ENCODE data around the gene ARFIP1.
"Not testable (repeated sequence)": the region's sequence is repeated elsewhere in the genome, so short reads cannot be mapped to it uniquely, and the experiment has no call there.

ARFIP1 gene, protein sequence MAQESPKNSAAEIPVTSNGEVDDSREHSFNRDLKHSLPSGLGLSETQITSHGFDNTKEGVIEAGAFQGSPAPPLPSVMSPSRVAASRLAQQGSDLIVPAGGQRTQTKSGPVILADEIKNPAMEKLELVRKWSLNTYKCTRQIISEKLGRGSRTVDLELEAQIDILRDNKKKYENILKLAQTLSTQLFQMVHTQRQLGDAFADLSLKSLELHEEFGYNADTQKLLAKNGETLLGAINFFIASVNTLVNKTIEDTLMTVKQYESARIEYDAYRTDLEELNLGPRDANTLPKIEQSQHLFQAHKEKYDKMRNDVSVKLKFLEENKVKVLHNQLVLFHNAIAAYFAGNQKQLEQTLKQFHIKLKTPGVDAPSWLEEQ

DNA sequence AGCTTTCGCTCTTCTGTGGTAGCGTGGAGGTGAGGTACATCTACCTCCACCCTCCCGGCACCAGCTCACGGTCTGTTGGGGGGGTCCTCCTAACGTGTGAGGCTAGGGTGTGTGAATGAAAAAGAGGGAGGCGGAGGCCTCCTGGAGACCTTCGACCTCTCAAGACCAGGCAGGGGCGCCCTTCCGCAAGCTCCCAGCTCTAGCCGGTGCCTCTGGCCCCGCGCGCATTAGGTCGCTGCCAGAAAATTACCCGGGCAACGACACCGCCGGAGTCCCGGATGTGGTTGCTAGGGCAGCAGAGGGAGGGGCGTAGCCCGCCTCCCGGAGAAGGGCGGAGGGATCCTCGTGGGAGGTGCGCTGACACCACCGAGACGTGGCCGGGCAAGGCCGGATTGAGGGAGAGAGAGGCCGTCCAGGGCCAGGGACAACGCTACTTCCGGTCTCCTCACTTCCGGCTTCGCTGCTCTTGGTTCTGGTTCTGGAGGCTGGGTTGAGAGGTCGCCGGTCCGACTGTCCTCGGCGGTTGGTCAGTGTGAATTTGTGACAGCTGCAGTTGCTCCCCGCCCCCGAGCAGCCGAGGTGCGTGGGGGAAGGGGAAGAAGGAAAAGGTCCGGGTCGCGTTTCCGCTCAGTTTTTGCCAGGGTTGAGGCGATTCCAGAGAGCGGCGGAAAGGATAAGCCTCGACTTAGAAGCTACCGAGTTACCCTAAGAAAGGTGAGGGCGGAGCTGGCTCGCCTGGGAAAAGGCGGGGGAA, at the start of gene ARFIP1, which contains the start of gene TIGD4:
Gene ARFIP1 (plus strand): TSS at position 442 of the 754 bp plus-strand sequence. CDS start 49,680 bp downstream, outside the sequence.
Gene TIGD4 (minus strand): TSS at position 218 of the 754 bp plus-strand sequence. CDS start 8,726 bp downstream, outside the sequence.
- peak; percentile 81 to 91 for DNase-seq (ENCODE audit: low read depth in 2 of 2, low spot score in 1 of 2)

DNA sequence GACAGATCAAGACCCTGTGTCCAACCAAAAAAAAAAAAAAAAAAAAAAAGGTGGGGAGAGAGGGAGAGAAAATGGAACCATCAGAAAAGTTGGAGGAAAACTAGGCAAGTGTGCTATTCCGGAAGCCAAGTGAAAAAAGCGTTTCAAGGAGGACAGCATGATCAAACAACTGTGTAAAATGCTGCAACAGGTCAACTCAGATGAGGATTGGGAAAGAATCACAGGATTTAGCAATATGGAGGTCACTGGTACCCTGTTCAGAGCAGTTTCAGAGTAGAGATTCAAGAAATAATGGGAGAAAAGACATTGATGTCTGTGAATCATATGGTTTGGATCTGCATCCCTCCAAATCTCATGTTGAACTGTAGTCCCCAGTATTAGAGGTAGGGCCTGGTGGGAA, 47.8 kb upstream of the ARFIP1 start:
- DNase-seq (ENCODE audit: low read depth in 2 of 2, low spot score in 1 of 2), result no peak

DNA sequence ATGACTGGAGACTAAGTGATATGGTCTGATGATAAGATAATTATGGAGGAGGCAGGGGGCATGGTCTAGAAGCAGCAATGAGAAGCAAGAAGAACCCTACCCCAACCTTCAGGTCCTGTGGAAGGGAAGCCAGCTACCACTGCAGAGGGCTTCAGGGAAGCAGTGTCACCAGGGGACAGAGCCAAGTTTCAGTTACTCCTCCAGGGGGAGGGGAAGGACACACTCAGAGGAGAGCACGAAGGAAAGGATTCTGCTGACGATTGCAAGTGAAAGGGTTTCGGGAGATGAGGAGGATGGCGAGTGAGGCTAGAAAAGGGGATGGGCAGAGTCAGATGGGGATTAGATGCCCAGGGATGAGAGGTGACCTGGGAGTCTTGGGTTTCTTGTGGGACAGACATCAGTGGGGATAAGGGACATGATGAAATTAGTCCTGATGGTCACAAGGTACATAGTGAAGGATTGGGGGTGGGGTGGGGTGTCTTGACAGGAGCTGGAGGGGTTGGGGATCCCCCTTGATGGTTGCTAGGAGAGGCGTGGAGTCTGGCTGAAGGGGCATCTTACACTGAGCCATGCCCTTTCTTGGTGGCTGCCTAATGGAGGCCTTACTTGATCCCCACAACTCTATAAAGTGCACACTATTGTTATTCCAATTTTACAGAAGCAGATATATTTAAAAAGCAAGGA, 45.6 kb upstream of the ARFIP1 start:
- DNase-seq (ENCODE audit: low read depth in 2 of 2, low spot score in 1 of 2), result no peak

DNA sequence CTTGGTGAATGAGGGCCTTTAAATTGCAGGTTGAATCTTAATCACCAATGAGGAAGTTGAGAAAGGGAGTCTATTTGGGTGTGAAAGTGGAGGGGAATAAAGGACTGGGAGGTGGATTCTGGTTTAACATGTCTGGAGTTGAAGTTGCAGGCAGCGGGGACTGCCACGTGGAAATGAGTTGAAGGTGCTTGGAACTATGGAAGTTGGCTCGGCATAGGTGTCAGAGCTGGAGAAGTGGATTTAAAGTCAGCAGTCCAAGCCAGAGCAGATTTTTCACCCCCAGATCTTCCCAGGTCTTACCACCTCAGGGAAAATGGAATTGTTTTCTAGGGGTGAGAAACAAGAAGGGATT, 45.1 kb upstream of the ARFIP1 start:
- no peak for DNase-seq (ENCODE audit: low read depth in 2 of 2, low spot score in 1 of 2)

DNA sequence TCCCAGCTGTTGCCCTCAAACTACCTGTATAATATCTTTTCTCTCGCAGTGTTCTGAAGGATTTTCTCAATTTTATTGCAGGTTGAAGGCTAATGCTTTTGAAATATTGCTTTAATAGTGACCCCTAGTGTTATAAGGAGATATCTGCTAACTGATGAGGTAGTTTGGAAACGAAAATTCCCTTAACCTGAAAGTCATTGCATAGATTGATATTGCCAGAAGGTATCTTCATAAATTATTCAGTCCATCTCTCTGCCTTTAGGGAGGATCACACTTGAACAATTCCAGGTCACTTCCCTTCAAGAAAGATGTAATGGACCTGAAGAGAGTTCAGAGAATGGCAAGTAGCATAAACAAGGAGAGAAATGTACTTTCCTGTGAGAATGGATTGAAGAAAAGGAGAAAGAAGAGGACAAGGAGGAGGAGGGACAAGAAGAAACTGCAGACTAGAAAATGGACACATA, 44.3 kb upstream of the ARFIP1 start:
- DNase-seq (ENCODE audit: low read depth in 2 of 2, low spot score in 1 of 2), result no peak

DNA sequence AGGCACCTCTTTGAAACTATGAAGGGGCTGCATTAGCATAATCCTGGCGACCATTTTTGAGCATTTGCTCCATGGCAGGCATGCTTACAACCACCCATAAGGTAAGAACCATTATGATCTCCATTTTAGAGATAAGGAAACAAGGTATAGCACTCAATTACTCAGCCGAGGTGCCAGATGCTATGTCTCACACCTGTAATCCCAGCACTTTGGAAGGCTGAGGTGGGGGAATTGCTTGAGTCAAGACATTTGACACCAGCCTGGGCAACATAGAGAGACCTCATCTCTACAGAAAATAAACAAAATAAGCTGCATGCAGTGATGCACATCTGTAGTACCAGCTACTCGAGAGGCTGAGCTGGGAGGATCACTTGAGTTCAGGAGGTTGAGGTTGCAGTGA, 43.8 kb upstream of the ARFIP1 start:
- no peak for DNase-seq (ENCODE audit: low read depth in 2 of 2, low spot score in 1 of 2)

DNA sequence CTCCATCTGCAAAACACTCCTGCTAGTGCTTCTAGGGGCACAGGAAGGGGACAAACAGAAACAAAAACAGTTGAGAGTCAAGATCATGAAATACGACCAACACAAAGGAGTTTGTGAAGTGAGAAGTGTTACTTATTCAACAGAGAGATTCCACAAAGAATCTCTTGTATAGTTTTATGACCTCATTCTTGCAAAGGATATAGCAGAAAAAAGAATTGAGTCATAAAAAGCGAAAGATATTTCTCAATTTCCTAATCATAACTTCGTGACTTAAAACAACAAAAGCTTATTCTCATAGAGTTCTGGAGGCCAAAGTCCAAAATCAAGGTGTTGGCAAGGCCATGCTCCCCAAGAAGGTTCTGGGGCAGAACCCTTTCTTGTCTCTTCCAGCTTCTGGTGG, 40.9 kb upstream of the ARFIP1 start:
- no peak for DNase-seq (ENCODE audit: low read depth in 2 of 2, low spot score in 1 of 2)

DNA sequence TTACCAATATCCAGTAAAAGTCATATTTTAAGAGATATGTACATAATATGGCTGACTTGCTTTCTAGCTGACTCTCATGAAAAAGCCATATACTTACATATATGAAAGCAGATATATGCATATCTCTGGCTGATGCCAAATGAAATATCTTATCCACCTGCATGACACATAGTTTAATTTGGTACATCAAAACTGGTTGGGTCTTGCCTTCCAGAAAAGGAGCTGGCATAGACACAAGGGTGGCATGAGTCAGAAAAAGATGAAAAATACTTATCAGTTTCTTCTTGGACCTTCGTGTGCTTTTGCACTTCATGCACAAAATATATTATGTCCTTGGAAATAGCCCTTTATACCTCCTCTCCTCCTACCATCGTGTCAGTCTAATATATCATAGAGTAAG, 32.3 kb upstream of the ARFIP1 start:
- DNase-seq (ENCODE audit: low read depth in 2 of 2, low spot score in 1 of 2), result no peak

DNA sequence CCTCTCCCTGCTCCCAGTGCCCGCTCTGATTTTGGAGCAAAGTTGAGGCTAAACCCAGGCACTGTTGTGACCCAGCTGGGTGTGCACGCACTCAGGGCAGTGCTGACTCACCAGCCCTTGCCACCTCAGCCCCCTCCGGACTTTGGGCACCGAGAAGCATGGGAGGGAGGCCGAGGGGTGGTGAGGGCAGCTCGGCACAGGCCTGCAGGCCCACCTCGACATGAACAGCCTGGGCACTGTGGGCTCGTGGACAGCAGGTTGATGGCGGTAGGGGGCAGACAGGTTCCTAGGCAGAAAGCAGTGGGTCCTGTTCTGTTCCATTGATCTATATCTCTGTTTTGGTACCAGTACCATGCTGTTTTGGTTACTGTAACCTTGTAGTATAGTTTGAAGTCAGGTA, 31.1 kb upstream of the ARFIP1 start:
- DNase-seq (ENCODE audit: low read depth in 2 of 2, low spot score in 1 of 2), result no peak

DNA sequence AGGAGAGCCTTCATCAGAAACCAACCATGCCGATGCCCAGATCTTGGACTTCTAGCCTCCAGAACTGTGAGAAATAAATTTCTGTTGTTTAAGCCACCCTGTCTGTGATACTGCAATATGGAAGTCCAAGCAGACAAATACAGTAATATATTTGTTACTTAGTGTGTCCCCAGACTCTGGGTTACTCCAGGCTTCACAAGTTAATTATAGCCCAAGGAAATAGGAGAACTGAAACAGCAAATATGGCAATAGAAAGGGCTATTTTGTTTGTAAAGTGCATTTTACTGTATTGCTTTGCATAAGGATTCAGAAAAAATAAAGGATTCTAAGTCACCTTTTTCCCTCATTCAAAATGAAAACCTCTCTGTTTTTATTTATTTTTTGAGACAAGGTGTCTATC, 16.0 kb upstream of the ARFIP1 start:
- no peak for DNase-seq (ENCODE audit: low read depth in 2 of 2, low spot score in 1 of 2)

DNA sequence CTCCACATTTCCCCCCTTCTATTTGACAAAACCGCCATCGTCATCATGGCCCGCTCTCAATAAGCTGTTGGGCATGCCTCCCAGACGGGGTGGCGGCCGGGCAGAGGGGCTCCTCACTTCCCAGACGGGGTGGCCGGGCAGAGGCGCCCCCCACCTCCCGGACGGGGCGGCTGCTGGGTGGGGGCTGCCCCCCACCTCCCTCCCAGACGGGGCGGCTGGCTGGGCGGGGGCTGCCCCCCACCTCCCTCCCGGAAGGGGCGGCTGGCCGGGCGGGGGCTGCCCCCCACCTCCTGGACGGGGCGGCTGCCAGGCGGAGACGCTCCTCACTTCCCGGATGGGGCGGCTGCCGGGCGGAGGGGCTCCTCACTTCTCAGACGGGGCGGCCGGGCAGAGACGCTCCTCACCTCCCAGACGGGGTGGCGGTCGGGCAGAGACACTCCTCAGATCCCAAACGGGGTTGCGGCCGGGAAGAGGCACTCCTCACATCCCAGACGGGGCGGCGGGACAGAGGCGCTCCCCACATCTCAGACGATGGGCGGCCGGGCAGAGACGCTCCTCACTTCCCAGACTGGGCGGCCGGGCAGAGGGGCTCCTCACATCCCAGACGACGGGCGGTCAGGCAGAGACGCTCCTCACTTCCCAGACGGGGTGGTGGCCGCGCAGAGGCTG, 14.6 kb upstream of the ARFIP1 start:
- DNase-seq (ENCODE audit: low read depth in 2 of 2, low spot score in 1 of 2), result not testable (repeated sequence)

DNA sequence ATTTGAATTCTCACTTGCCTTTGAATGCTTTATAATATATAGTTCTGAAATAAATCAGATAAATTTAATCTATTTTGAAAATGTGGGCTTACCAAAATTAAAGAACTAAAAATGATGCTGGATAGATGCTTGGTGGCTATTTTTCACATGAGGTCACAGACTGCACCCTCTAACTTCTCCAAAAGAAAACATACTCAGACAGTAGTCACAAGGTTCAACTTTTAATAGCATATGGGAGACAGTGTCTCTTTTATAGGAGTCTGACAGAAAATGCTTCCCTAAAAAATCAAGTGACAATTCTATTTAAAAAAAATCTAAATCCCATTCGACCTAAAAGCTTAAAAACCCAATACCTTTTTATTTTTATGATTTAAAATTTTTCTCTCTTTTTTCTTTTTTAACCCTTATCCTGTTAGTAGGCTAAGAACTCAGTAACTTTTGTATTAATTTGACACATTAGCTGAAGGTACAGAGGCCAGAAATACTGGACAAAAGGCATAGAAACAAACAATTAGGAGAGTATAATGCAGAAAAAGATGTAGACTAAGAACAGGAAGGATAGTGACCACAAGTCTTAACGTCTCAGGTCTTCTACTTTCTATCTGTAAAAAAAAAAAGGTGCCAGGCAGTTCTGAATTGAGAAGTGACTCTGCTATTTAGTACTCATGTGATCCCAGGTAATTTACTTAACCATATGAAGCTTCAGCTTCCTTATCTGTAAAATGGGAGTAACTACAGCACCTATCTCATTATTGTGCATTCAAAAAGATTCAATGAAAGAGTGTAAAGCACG, 7.8 kb upstream of the ARFIP1 start:
- DNase-seq (ENCODE audit: low read depth in 2 of 2, low spot score in 1 of 2), result no peak

DNA sequence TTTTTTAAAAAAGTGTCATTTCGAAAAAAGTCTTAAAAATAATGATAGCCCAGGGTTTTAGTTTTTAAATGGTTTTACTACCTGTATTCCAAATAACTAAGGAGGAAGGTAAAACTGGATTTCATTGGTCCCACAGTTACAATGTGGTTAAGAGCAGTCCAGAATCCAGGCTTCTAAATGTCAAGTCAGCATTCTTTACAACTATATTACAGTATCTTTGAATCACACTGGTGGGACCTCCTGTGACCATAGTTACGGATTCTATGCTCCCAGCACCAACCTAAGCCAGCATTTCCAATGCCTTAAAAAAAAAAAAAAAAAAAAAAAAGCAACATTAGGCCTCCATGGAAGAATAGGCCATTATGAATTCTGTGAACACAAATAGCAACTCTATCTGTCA, 6.4 kb upstream of the ARFIP1 start:
- no peak for DNase-seq (ENCODE audit: low read depth in 2 of 2, low spot score in 1 of 2)

DNA sequence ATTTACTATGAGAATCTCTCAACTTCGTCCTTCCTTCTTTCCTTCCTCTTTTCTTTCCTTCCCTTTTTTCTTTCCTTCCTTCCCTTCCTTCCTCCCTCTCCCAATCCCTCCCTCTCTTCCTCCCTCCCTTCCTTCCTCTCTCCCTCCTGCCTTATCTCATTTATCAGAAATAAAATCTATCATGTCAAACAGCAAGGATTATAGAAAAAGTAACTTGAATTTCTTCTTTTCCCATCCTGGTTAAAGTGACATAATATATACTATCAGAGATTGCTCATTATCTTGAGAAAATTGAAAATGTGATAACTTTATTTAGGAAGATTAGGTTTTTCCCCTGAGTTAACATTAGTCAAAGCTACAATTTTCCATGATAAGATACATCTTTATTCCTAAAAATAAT, 5.8 kb upstream of the ARFIP1 start:
- DNase-seq (ENCODE audit: low read depth in 2 of 2, low spot score in 1 of 2), result no peak

DNA sequence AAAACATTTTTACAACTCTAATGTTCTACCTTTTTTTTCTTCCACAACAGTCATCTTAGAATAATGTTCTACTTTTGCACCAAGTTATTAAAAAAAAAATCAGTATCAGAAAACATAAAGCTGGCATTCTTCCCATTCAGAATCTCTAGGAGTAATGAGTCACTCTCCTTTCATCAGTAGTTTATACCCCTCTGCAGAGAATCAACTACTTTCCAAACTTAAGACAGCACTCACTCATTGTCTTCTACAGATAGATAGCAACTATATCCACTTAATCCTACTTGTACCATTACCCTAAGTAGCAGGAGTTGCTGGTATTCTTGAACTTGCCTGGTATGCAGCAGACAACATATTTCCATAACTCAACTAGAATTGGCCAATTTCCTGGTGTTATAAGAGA, 3.4 kb upstream of the ARFIP1 start:
- DNase-seq (ENCODE audit: low read depth in 2 of 2, low spot score in 1 of 2), result no peak

DNA sequence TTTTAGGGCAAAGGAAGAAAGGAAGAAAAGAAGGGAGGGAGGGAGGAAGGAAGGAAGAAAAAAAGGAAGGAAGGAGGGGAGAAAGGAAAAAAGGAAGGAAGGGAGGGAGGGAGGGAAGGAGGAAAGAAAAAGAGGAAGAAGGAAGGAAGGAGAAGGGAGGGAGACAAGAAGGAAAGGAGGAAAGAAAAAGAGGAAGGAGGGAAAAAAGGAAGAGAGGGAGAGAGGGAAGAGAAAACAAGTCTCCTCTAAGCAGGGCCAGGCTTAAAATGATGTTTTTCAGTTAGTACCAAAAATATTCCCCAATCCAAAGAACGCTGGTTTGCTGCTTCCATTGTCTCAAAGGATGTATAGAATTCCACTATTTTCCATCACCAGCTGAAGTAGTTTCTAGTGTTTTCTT, 2.3 kb upstream of the ARFIP1 start:
- DNase-seq (ENCODE audit: low read depth in 2 of 2, low spot score in 1 of 2), result no peak

DNA sequence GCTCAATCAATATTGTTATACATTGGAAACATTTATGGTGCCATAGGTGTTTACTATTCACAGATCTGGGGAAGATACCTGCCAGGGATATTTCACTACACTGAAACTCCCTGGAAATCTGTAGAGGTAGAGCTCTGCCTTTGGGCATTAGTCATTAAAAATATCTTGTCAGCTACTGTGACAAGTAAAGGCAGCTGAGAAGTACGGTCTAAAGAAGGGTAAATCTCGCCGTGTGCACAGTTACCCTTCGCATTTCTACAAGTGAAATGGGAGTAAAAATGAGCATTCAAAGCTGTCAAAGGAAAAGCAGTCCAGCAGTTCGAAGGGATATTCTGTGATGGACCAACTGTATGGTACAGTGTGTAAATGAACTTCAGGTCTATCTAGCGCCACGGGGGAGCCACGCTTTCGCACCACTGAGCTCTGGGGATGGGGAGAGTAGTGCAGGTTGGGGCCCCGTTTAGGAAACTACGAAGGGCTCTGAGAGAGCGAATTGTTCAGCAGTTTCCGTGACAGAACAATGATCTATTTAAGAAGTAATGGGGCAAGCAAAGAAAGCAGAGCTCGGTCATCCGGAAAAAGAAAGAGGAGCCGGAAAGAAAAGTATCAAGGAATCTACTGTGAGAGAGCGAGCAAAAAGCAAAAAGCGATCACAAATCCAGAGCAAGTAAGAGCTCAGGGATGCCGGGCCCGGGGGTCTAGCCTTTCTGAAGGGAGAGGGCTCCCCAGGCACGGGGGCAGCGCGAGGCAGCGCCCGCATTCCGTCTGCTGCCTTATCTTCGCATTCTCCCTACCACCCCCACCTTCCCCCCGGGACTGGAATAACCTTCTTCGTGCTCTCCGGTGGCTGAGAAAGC, 870 bp upstream of the ARFIP1 start:
- DNase-seq (ENCODE audit: low read depth in 2 of 2, low spot score in 1 of 2), result peak; percentile 6

DNA sequence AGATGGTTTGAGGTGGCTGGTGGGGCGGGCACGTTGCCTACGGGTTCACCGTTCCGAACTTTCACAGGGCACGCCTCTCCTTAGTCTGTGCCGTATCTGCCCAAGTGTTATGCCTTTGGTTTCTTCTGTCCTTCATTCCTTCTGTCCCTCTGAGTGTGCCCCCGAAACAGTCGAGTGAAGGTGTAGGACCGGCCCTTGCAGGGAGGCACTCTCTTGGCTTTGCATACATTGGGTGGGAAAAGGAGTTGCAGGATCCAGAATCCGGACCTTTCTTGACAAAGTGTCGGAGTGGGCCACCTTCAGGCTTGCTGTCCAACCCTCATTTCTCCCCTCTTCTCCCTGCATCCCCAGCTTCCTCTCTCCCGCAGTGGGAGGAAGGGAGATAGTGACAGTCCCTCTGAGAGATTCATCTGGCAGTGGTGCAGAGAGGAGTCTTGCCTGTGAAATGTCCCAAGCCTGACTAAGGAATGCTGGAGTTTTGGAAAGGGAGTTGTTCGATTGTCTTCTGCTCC, 569 bp downstream of the ARFIP1 start:
- peak in 1 of 2 donors; percentile 43 for DNase-seq (ENCODE audit: low read depth in 2 of 2, low spot score in 1 of 2)

All from stimulated activated CD8-positive, alpha-beta memory T cell treated with anti-CD3 and anti-CD28 coated beads, Interleukin-4, amount 100 ng/mL, for 1 hour (primary cell).